KOPT-K1 (cell line): ENCODE results near the gene ZNF165.
"Not testable (repeated sequence)": the region's sequence is repeated elsewhere in the genome, so short reads cannot be mapped to it uniquely, and the experiment has no call there.

Experiments used
- H3K27ac ChIP-seq: fragments of 200-600 bp; sonication (generic); 2 replicates; pipeline ENCODE4 v1.5.1; 2016; ENCODE audit warnings: antibody characterized with exemption, mild to moderate bottlenecking, low read depth, low read length; ENCODE audit not compliant: poor library complexity, severe bottlenecking
- H3K36me3 ChIP-seq: fragments of 200-600 bp; sonication (generic); 2 replicates; pipeline ENCODE4 v1.5.1; 2017; ENCODE audit warnings: antibody characterized with exemption, mild to moderate bottlenecking, low read length, moderate library complexity; ENCODE audit not compliant: insufficient read depth
- H3K9me3 ChIP-seq: fragments of 200-600 bp; sonication (generic); 2 replicates; pipeline ENCODE4 v1.5.1; 2017; ENCODE audit warnings: antibody characterized with exemption, low read length, mild to moderate bottlenecking; ENCODE audit not compliant: insufficient read depth, poor library complexity, severe bottlenecking

The ZNF165 gene

GRCh38 chr6:28104392-28105244 is 24.2 kb downstream of the ZNF165 start:
- Histone ChIP-seq H3K27ac (peak overlapping the region; percentile 57), H3K36me3 (no peaks in the 10 kb centered on the region), H3K9me3 (no peaks in the 10 kb centered on the region)

GRCh38 chr6:28105245-28105639 is 24.9 kb downstream of the ZNF165 start:
- H3K9me3 ChIP-seq: no peaks in the 10 kb centered on the region
- peak overlapping the region; percentile 57 for H3K27ac ChIP-seq
- H3K36me3 ChIP-seq: no peaks in the 10 kb centered on the region

- no peaks in the 10 kb centered on the region for H3K36me3 ChIP-seq
- H3K27ac ChIP-seq: no peak overlapping the region
- H3K9me3 ChIP-seq: no peaks in the 10 kb centered on the region
These were observed 27.1 kb downstream of the ZNF165 start for GRCh38 chr6:28107506-28107905.

GRCh38 chr6:28111964-28112363 is 31.6 kb downstream of the ZNF165 start:
- H3K27ac ChIP-seq: no peak overlapping the region
- no peaks in the 10 kb centered on the region for H3K9me3 ChIP-seq
- peaks cover 39% of the 10 kb centered on the region for H3K36me3 ChIP-seq

GRCh38 chr6:28115799-28116198 is 35.4 kb downstream of the ZNF165 start:
- no peak overlapping the region for H3K27ac ChIP-seq
- H3K36me3 ChIP-seq: peaks cover 75% of the 10 kb centered on the region
- H3K9me3 ChIP-seq: no peaks in the 10 kb centered on the region

- no peaks in the 10 kb centered on the region for H3K9me3 ChIP-seq
- no peak overlapping the region for H3K27ac ChIP-seq
- peaks cover 92% of the 10 kb centered on the region for H3K36me3 ChIP-seq
These were observed 37.1 kb downstream of the ZNF165 start for GRCh38 chr6:28117386-28118050.

GRCh38 chr6:28118217-28118616 is 37.8 kb downstream of the ZNF165 start:
- Histone ChIP-seq H3K9me3 (no peaks in the 10 kb centered on the region), H3K36me3 (peaks cover 98% of the 10 kb centered on the region), H3K27ac (no peak overlapping the region)

- H3K36me3 ChIP-seq: peaks cover 95% of the 10 kb centered on the region
- H3K27ac ChIP-seq: no peak overlapping the region
- no peaks in the 10 kb centered on the region for H3K9me3 ChIP-seq
These were observed 41.5 kb downstream of the ZNF165 start for GRCh38 chr6:28121876-28122275.

GRCh38 chr6:28122283-28122682 is 41.9 kb downstream of the ZNF165 start:
- H3K9me3 ChIP-seq, H3K27ac ChIP-seq: not testable (repeated sequence)
- peaks cover 95% of the 10 kb centered on the region for H3K36me3 ChIP-seq

- Histone ChIP-seq H3K9me3 (no peaks in the 10 kb centered on the region), H3K27ac (no peak within 1 kb of the TSS), H3K36me3 (peaks cover 92% of the 10 kb centered on the region)
These were observed 44.1 kb downstream of the ZNF165 start, which contains the start of gene ZSCAN16 for GRCh38 chr6:28124350-28124970. Gene ZSCAN16 (plus strand): TSS chr6:28124609. CDS start chr6:28125444, 835 bp downstream.

- Histone ChIP-seq H3K27ac (no peak overlapping the region), H3K36me3 (peaks cover 92% of the 10 kb centered on the region), H3K9me3 (no peaks in the 10 kb centered on the region)
These were observed 44.6 kb downstream of the ZNF165 start for GRCh38 chr6:28124971-28125353.

GRCh38 chr6:28125401-28125800 is 45.0 kb downstream of the ZNF165 start:
- no peak overlapping the region for H3K27ac ChIP-seq
- peaks cover 92% of the 10 kb centered on the region for H3K36me3 ChIP-seq
- no peaks in the 10 kb centered on the region for H3K9me3 ChIP-seq

- H3K27ac ChIP-seq: no peak overlapping the region
- H3K9me3 ChIP-seq: no peaks in the 10 kb centered on the region
- H3K36me3 ChIP-seq: peaks cover 47% of the 10 kb centered on the region
These were observed 53.6 kb downstream of the ZNF165 start for GRCh38 chr6:28134015-28134414.

- Histone ChIP-seq H3K9me3 (no peaks in the 10 kb centered on the region), H3K27ac (no peak overlapping the region), H3K36me3 (peaks cover 43% of the 10 kb centered on the region)
These were observed 54.3 kb downstream of the ZNF165 start for GRCh38 chr6:28134716-28135115.

- peaks cover 36% of the 10 kb centered on the region for H3K36me3 ChIP-seq
- no peaks in the 10 kb centered on the region for H3K9me3 ChIP-seq
- peak overlapping the region; percentile 87 for H3K27ac ChIP-seq
These were observed 55.0 kb downstream of the ZNF165 start for GRCh38 chr6:28135393-28135792.
